Stimulated activated CD4-positive, alpha-beta T cell treated with anti-CD3 and anti-CD28 coated beads, Interleukin-1b, Interleukin-23, amount 100 ng/mL, for 48 hours (primary cell): Measurements from ENCODE around the gene TAS1R2.

ENCODE experiments used
- DNase-seq: peaks from one replicate; pipeline ENCODE4 v3.0.0-alpha.2; 2020

TAS1R2 gene

DNA sequence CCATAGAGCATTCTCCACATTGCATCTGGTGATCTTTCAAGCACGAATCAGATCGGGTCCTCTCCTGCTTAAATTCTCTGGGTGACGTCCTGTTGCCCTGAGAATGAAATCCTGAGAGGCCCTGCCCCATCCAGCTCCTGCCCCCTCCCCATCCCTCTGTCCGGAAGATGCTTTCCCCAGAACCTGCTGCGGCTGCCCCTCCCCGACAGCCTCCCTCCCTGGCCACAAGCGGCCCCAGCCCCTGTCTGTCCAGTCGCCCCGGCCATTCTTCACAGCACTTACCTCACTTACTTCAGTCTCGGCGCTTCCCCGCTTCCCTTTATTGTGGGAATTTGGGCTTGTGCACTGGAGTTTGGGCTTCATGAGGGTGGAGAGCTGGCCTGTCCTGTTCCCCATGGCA, 40.3 kb downstream of the TAS1R2 start:
- DNase-seq: no peak

GRCh38 chr1:18817795-18818435, 41.5 kb downstream of the TAS1R2 start:
- DNase-seq: no peak

- DNase-seq: no peak
Measured at GRCh38 chr1:18817316-18817715, 42.1 kb downstream of the TAS1R2 start.

DNA sequence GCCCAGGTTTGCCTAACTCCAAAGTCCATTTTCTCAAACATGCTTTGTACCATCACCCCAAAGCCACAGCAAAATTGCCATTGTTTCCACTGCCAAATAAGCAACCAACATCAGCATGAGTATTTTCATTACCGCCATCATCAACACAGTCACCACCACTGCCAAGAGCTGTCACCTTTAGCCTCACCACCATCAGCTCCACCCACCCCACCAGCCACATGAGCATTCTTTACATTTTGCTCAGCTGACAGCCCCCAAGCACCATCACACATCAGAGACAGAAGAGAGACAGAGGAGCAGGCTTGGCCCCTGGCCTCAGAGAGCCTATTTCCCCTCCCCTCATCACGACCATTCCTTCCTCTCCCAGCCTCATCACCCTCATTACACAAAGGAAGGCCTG, 42.7 kb downstream of the TAS1R2 start:
- no peak for DNase-seq

DNA sequence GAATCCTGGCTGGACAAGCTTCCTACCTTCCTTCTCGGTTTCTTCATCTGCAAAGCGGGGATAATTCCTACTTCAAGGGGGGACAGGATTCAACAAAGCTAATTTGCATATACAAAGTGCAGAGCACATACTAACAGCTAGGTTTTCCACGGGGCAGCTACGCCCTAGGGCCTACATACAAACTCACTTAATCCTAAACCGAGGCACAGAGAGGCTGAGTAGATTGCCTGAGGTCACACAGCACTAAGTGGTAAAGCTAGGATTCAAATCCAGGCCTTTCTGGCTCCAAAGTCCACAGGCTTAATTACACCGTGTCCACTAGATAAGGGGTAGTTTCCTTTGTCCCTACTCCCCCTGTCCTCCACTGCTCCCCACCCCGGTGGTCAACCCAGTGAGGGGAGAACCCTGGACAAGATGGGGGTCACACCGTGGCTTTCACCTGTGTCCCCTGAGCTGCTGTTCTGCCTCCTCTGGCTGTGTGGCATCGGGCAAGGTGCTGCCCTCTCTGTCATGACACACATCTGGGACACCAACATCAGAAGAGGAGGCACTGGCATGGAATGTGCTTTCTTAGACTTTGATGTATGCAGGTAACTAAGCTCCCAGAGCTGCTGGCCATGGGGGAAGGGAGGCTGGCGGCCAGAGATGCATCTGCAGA, 44.5 kb downstream of the TAS1R2 start:
- DNase-seq: no peak

DNA sequence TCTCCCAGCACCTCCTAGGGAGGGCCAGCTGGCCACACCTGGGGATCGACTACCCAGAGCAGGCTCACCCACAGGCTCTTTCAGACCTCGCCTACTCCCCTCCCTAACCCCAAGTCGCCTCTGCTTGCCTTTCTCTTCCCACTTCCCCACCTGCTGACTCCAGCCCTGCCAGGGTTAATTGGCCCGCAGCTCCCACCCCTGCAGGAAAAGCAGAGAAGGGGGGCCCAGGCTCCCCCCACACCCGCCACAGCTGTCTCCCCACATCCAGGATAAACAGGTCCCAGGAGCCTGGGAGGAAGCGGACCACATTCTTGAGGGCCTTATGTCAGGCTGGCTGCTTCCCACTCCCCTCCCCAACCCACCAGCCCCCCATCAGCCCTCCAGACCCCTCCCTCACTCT, 45.0 kb downstream of the TAS1R2 start:
- DNase-seq: no peak

- DNase-seq: no peak
Measured at GRCh38 chr1:18812453-18812939, 47.0 kb downstream of the TAS1R2 start.

GRCh38 chr1:18811733-18812452, 47.6 kb downstream of the TAS1R2 start:
- DNase-seq: no peak

- DNase-seq: no peak
Measured at GRCh38 chr1:18809953-18810899, 49.2 kb downstream of the TAS1R2 start.

DNA sequence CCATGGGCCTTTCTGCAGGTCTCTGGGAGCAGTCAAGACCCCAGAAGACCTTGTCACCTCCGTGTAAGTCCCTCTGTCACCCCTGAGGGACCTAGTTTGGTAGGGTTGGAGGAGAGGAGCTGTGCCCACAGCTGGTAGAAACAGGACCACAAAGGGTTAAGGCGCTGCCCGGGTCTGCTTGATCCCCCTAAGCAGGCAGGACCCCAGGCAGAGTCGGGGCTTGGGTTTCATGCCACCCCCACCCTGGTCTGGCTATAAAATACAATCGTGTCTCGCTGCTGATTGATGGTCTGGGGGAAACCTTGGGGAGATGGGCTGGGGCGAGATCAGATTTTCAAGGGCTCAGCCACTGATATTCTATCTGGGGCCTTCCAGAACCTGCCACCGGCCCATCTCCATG, 50.9 kb downstream of the TAS1R2 start:
- no peak for DNase-seq

- DNase-seq: no peak
Measured at GRCh38 chr1:18807334-18808063, 52.0 kb downstream of the TAS1R2 start.

GRCh38 chr1:18805925-18806849, 53.3 kb downstream of the TAS1R2 start:
- DNase-seq: no peak

- DNase-seq: no peak
Measured at GRCh38 chr1:18805150-18805879, 54.1 kb downstream of the TAS1R2 start.

DNA sequence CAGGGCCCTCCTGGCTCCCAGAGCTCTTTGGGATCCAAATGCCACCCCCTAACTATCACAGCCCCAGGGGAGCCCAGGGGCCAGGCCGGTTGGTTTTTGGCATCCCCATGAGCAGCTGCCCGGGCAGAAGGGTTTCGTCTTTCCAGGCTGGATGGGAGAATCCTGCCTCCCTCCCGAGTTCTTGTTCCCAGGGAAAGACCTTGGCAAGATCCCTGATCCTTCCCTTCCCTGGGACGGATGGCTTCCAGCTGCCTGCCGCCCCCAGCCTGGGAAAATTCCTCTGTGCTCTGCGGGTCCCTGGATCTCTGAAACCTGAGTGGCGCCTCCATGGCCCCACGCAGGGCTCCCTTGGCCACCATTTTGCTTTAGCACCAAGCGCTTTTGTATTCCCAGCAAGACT, 55.6 kb downstream of the TAS1R2 start:
- DNase-seq: no peak

DNA sequence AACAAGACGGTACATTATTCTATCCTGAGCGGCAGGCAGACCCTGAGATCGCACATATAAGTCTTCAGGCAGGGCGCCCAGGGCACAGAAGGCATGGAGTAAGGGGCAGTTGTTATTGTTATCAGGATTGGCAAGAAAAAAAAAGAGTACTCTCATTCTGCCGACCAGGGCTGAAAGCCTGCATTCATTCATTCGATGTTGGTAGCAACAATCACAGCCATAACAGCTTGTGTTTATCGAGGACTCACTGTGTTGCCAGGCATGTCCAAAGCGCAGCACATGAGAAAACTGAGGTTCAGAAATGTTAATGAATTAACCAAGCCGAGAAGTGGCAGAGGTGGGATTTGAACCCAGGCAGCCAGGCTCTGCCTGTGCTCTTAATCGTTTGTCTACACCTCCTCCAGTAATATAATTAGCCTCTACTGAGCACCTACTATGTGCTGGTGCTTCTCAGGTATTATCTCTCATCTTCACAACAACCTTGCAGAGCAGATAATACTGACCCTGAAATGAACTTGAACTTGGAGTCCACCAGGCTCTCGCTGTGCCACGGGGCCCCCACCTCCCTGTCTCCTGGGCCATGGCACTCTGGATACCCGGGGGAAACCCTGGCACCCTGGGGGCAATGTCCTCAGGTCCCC, 56.2 kb downstream of the TAS1R2 start:
- no peak for DNase-seq

GRCh38 chr1:18802231-18802630, 57.2 kb downstream of the TAS1R2 start:
- DNase-seq: no peak

- no peak for DNase-seq
Measured at GRCh38 chr1:18800258-18800657, 59.2 kb downstream of the TAS1R2 start.

- no peak for DNase-seq
Measured at GRCh38 chr1:18799454-18799853, 60.0 kb downstream of the TAS1R2 start.

DNA sequence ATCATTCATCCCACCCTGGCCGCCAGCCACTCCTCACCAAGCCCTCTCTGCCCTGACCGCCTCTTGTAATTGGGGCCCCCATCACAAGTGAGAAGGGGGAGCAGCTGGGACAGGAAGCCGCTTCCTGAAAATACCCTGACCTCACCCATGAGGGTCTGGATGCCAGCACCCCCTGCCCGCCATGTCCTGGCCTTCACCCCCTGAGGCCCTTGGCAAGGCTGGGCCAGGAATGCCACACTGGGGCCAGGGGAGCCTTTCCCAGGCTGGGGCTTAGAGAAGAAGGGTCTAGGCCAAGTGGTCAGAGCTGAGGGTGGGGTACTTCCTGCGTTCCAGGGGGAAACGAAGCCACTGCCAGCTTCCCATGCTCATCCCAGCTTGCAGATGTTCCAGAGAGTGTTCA, 60.5 kb downstream of the TAS1R2 start:
- DNase-seq: no peak

DNA sequence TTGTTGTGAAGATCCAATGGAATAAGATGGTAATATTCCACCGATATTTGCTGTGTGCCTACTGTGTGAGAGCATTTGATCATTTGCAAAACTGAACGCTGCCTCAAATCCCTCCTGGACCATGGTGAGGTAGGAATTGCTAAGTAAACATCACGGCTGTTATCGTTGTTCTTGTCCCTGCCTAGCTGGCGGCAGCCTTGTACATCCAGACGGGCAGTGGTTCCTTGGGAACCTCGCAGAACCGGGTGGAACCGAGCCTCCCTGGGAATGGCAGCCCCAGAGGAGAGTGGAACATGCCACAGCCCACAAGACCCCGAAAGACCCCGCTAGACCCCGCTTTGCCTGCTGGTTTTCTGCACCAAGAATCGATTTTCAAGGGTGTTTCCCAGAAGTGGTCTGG, 60.9 kb downstream of the TAS1R2 start:
- no peak for DNase-seq
